IPS-20b (cell line): ENCODE measurements around the gene PHLDB1.
"Not testable (repeated sequence)": the region's sequence is repeated elsewhere in the genome, so short reads cannot be mapped to it uniquely, and the experiment has no call there.

Experiments used
- H3K27ac ChIP-seq: one replicate; pipeline ENCODE4 v1.5.1; 2013; ENCODE audit warnings: low read length
- H3K27me3 ChIP-seq: 2 replicates; pipeline ENCODE4 v1.6.1; 2013; ENCODE audit warnings: mild to moderate bottlenecking, low read length, inconsistent platforms; ENCODE audit not compliant: insufficient read depth
- H3K36me3 ChIP-seq: 2 replicates; pipeline ENCODE4 v1.6.1; 2013; ENCODE audit warnings: low read depth, mild to moderate bottlenecking, inconsistent platforms, low read length, moderate library complexity; ENCODE audit not compliant: insufficient read depth
- H3K4me1 ChIP-seq: 2 replicates; pipeline ENCODE4 v1.6.1; 2013; ENCODE audit warnings: mild to moderate bottlenecking, control low read depth, inconsistent platforms, low read length, moderate library complexity; ENCODE audit not compliant: insufficient read depth
- H3K4me3 ChIP-seq: 2 replicates; pipeline ENCODE4 v1.5.1; 2013; ENCODE audit warnings: mild to moderate bottlenecking, low read length, inconsistent platforms
- H3K9ac ChIP-seq: 2 replicates; pipeline ENCODE4 v1.6.1; 2013; ENCODE audit warnings: low read depth, mild to moderate bottlenecking, inconsistent platforms, low read length, moderate library complexity
- H3K9me3 ChIP-seq: 2 replicates; pipeline ENCODE4 v1.6.1; 2013; ENCODE audit warnings: mild to moderate bottlenecking, low read depth, low read length, inconsistent platforms; ENCODE audit not compliant: insufficient read depth

The PHLDB1 gene

GRCh38 chr11:118587952-118588351 lies 19.5 kb upstream of the PHLDB1 start:
- no peak overlapping the region for H3K27ac ChIP-seq
- no peak overlapping the region for H3K4me3 ChIP-seq
- H3K27me3 ChIP-seq, result no peaks in the 10 kb centered on the region
- peaks cover 94% of the 10 kb centered on the region for H3K36me3 ChIP-seq
- H3K9me3 ChIP-seq, result no peaks in the 10 kb centered on the region
- H3K9ac ChIP-seq, result no peak overlapping the region
- H3K4me1 ChIP-seq, result no peaks in the 10 kb centered on the region

- Histone ChIP-seq H3K36me3 (peaks cover 90% of the 10 kb centered on the region), H3K27me3 (no peaks in the 10 kb centered on the region), H3K4me3 (no peak overlapping the region), H3K4me1 (no peaks in the 10 kb centered on the region), H3K27ac (no peak overlapping the region), H3K9me3 (no peaks in the 10 kb centered on the region), H3K9ac (no peak overlapping the region)
These were observed 14.6 kb upstream of the PHLDB1 start for GRCh38 chr11:118592616-118593367.

GRCh38 chr11:118594984-118595383 lies 12.4 kb upstream of the PHLDB1 start:
- not testable (repeated sequence) for H3K4me1 ChIP-seq, H3K27me3 ChIP-seq, H3K4me3 ChIP-seq, H3K27ac ChIP-seq, H3K9me3 ChIP-seq, H3K9ac ChIP-seq
- peaks cover 82% of the 10 kb centered on the region for H3K36me3 ChIP-seq

GRCh38 chr11:118596224-118597146 lies 10.9 kb upstream of the PHLDB1 start:
- H3K27ac ChIP-seq, result no peak overlapping the region
- H3K9ac ChIP-seq, result no peak overlapping the region
- no peaks in the 10 kb centered on the region for H3K9me3 ChIP-seq
- peaks cover 79% of the 10 kb centered on the region for H3K36me3 ChIP-seq
- no peaks in the 10 kb centered on the region for H3K27me3 ChIP-seq
- no peaks in the 10 kb centered on the region for H3K4me1 ChIP-seq
- no peak overlapping the region for H3K4me3 ChIP-seq

GRCh38 chr11:118597556-118597955 lies 9.9 kb upstream of the PHLDB1 start:
- Histone ChIP-seq H3K9ac (no peak overlapping the region), H3K9me3 (no peaks in the 10 kb centered on the region), H3K4me1 (no peaks in the 10 kb centered on the region), H3K4me3 (no peak overlapping the region), H3K27me3 (no peaks in the 10 kb centered on the region), H3K36me3 (peaks cover 82% of the 10 kb centered on the region), H3K27ac (no peak overlapping the region)

- H3K9ac ChIP-seq, result no peak overlapping the region
- peaks cover 17% of the 10 kb centered on the region; the same call in 1 of the 2 replicates for H3K4me1 ChIP-seq
- H3K9me3 ChIP-seq, result no peaks in the 10 kb centered on the region
- H3K36me3 ChIP-seq, result peaks cover 41% of the 10 kb centered on the region
- H3K27me3 ChIP-seq, result peaks cover 35% of the 10 kb centered on the region
- H3K4me3 ChIP-seq, result no peak overlapping the region
- H3K27ac ChIP-seq, result no peak overlapping the region
These were observed 5.1 kb upstream of the PHLDB1 start for GRCh38 chr11:118602331-118602730.

- not testable (repeated sequence) for H3K27ac ChIP-seq, H3K9me3 ChIP-seq, H3K9ac ChIP-seq, H3K4me3 ChIP-seq
- Histone ChIP-seq H3K36me3 (peaks cover 30% of the 10 kb centered on the region), H3K4me1 (peaks cover 17% of the 10 kb centered on the region; the same call in 1 of the 2 replicates), H3K27me3 (peaks cover 48% of the 10 kb centered on the region)
These were observed 3.7 kb upstream of the PHLDB1 start for GRCh38 chr11:118603709-118604108.

- H3K4me1 ChIP-seq, result peaks cover 17% of the 10 kb centered on the region; the same call in 1 of the 2 replicates
- peaks cover 28% of the 10 kb centered on the region for H3K36me3 ChIP-seq
- peaks cover 57% of the 10 kb centered on the region for H3K27me3 ChIP-seq
- no peak overlapping the region for H3K27ac ChIP-seq
- no peak overlapping the region for H3K9ac ChIP-seq
- no peak overlapping the region for H3K4me3 ChIP-seq
- peaks cover 9% of the 10 kb centered on the region; the same call in 1 of the 2 replicates for H3K9me3 ChIP-seq
These were observed 2.8 kb upstream of the PHLDB1 start for GRCh38 chr11:118604566-118604965.

- no peak overlapping the region for H3K9ac ChIP-seq
These were observed 2.1 kb upstream of the PHLDB1 start for GRCh38 chr11:118605116-118605867.

GRCh38 chr11:118606157-118606843 lies 1.1 kb upstream of the PHLDB1 start:
- peaks cover 9% of the 10 kb centered on the region; the same call in 1 of the 2 replicates for H3K9me3 ChIP-seq
- no peak overlapping the region for H3K9ac ChIP-seq
- no peak overlapping the region for H3K27ac ChIP-seq
- no peak overlapping the region for H3K4me3 ChIP-seq
- H3K27me3 ChIP-seq, result peaks cover 74% of the 10 kb centered on the region
- peaks cover 20% of the 10 kb centered on the region; the same call in 1 of the 2 replicates for H3K4me1 ChIP-seq
- peaks cover 14% of the 10 kb centered on the region for H3K36me3 ChIP-seq

More at GRCh38 chr11:118605116-118605867, 2.1 kb upstream of the PHLDB1 start:
- Histone ChIP-seq H3K27ac (no peak overlapping the region), H3K36me3 (peaks cover 21% of the 10 kb centered on the region), H3K9me3 (peaks cover 9% of the 10 kb centered on the region; the same call in 1 of the 2 replicates), H3K27me3 (peaks cover 64% of the 10 kb centered on the region), H3K4me3 (no peak overlapping the region), H3K4me1 (peaks cover 17% of the 10 kb centered on the region; the same call in 1 of the 2 replicates)

GRCh38 chr11:118606844-118607228 lies 579 bp upstream of the PHLDB1 start:
- H3K27me3 ChIP-seq, result peaks cover 77% of the 10 kb centered on the region
- no peak overlapping the region for H3K27ac ChIP-seq
- no peak overlapping the region for H3K9ac ChIP-seq
- peaks cover 9% of the 10 kb centered on the region; the same call in 1 of the 2 replicates for H3K9me3 ChIP-seq
- no peak overlapping the region for H3K4me3 ChIP-seq
- H3K36me3 ChIP-seq, result peaks cover 9% of the 10 kb centered on the region
- H3K4me1 ChIP-seq, result peaks cover 20% of the 10 kb centered on the region; the same call in 1 of the 2 replicates
